Activated B cell treated with CpG ODN at 0.5 μM for 24 hours (primary cell): ENCODE results near the gene HIVEP2. TPM values are rescaled to one million over a fixed set of nuclear protein-coding genes. Genes with fewer than 3 reads are reported as not detected.
A peak's percentile ranks its signal among the peaks of the same experiment; 100 is the strongest.

Experiments used
- ATAC-seq: fragments of 200-7000 bp; cut with Tn5 transposase; one replicate; pipeline ENCODE4 v1.10.0; 2021; ENCODE audit warnings: low read depth, mild to moderate bottlenecking, moderate library complexity
- CTCF ChIA-PET: fragments of 350-600 bp; sonication (Branson Sonifier 250); formaldehyde crosslinking; loops from one replicate; lab custom pipeline; 2021; ENCODE audit warnings: antibody characterized with exemption; lab: Charles Lee
- POLR2A ChIA-PET: fragments of 350-600 bp; sonication (Branson Sonifier 250); formaldehyde crosslinking; loops from one replicate; lab custom pipeline; 2021; ENCODE audit warnings: antibody characterized with exemption; lab: Charles Lee
- DNase-seq: peaks from one replicate; pipeline ENCODE4 v3.0.0; 2022
- H3K27ac Mint-ChIP-seq: one replicate; pipeline ENCODE4 v1.8.0; 2020; ENCODE audit warnings: mixed read lengths
- H3K27me3 Mint-ChIP-seq: one replicate; pipeline ENCODE4 v1.8.0; 2021; ENCODE audit warnings: mixed read lengths
- H3K36me3 Mint-ChIP-seq: one replicate; pipeline ENCODE4 v1.8.0; 2021; ENCODE audit warnings: low read depth, mixed read lengths
- H3K4me1 Mint-ChIP-seq: one replicate; pipeline ENCODE4 v1.8.0; 2021; ENCODE audit warnings: mixed read lengths
- H3K4me3 Mint-ChIP-seq: one replicate; pipeline ENCODE4 v1.8.0; 2020; ENCODE audit warnings: mild to moderate bottlenecking, mixed read lengths
- H3K9me3 Mint-ChIP-seq: one replicate; pipeline ENCODE4 v1.8.0; 2020; ENCODE audit warnings: mixed read lengths
- intact Hi-C: fragments of 100-400 bp; cut with micrococcal nuclease; formaldehyde crosslinking; loops from one replicate; pipeline ENCODE4 v1.15.1; 2024
- total RNA-seq: library from RNA; stranded (reverse); gene quantifications from 2 replicates; pipeline ENCODE4 v1.2.3, GENCODE V29; 2022
- TF ChIP-seq, protein P1 (sequence below): fragments of 200-600 bp; IDR thresholded peaks from one replicate; pipeline ENCODE4 v1.8.0; 2022; ENCODE audit warnings: antibody characterized with exemption, mild to moderate bottlenecking

Gene HIVEP2
- total RNA-seq, 1 donor from 2014 or later, result 25.4 TPM

DNA sequence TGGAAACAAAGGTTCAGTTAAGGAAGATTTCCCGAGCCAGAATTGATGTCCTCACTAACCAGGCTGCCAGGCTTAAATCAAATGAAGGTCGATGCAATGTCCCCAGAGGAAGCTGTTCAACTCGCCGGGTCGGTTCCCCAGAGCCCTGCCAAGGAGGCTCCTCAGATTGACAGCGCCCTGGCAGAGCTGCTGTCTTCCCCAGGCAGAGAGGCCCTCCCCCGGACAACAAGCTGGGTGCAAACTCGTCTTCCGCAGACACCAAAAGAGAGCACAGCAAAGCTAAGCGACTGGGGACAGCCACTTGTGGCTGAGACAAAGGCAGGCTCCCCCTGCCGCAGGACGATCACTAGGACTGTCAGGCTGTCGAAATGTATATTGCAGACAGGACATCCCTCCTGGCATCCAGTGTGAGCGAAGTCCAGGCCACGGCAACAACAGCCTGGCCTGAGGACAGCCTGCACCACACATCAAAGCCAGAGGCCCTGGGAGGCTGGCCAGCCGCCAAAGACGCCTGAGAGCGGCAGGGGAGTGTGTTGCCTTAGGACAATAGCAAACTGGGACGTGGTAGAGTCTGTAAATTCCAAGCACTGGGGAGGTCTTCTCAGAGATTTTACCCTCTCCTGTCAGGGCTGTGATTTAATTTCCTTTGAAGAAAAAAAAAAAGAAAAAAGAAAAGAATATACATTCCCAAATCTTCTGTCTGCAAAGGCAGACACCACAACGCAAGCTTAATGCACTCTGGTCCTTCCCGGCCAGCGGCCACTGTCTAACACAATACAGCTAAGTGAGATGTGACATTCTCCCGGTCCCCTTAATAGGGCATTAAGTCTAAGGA lies 99.1 kb downstream of the HIVEP2 start:
- Mint-ChIP-seq H3K4me1 (peaks cover 95% of the 10 kb centered on the region), H3K9me3 (no peaks in the 10 kb centered on the region), H3K4me3 (peak overlapping the region; percentile 78), H3K27ac (peak overlapping the region; percentile 90), H3K36me3 (no peaks in the 10 kb centered on the region), H3K27me3 (no peaks in the 10 kb centered on the region)
- ChIA-PET CTCF (interaction anchor here (0.8 kb wide), 2 partner anchors 9 to 39 kb away, joined by 3 to 4 read pairs; no protein-coding TSS in a partner anchor), POLR2A (interaction anchor here (0.5 to 1.5 kb wide), 8 partner anchors 9 to 1238 kb away, joined by 3 to 5 read pairs (median 4); partner anchors contain the start of gene HIVEP2)
- intact Hi-C loops, result loop anchor here (1.0 kb wide), 5 partner anchors 10 to 101 kb away; no protein-coding TSS in a partner anchor
- ATAC-seq (peak; percentile 60), DNase-seq (no peak)
- TF ChIP-seq, protein P1, sequence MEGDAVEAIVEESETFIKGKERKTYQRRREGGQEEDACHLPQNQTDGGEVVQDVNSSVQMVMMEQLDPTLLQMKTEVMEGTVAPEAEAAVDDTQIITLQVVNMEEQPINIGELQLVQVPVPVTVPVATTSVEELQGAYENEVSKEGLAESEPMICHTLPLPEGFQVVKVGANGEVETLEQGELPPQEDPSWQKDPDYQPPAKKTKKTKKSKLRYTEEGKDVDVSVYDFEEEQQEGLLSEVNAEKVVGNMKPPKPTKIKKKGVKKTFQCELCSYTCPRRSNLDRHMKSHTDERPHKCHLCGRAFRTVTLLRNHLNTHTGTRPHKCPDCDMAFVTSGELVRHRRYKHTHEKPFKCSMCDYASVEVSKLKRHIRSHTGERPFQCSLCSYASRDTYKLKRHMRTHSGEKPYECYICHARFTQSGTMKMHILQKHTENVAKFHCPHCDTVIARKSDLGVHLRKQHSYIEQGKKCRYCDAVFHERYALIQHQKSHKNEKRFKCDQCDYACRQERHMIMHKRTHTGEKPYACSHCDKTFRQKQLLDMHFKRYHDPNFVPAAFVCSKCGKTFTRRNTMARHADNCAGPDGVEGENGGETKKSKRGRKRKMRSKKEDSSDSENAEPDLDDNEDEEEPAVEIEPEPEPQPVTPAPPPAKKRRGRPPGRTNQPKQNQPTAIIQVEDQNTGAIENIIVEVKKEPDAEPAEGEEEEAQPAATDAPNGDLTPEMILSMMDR, result no peak

- CTCF ChIA-PET, result interaction anchor here (0.8 kb wide), 2 partner anchors 8 to 40 kb away, joined by 3 to 4 read pairs; no protein-coding TSS in a partner anchor
- no peak for DNase-seq
- Mint-ChIP-seq H3K4me1 (peaks cover 90% of the 10 kb centered on the region), H3K4me3 (peak overlapping the region; percentile 78), H3K27ac (peak overlapping the region; percentile 90), H3K9me3 (no peaks in the 10 kb centered on the region), H3K27me3 (no peaks in the 10 kb centered on the region), H3K36me3 (no peaks in the 10 kb centered on the region)
- POLR2A ChIA-PET, result interaction anchor here (0.9 to 3.0 kb wide), 6 partner anchors 9 to 107 kb away, joined by 3 to 14 read pairs (median 4); no protein-coding TSS in a partner anchor
- TF ChIP-seq, protein P1, result no peak
- ATAC-seq, result peak; percentile 66
- intact Hi-C loops, result loop anchor here (1.0 kb wide), 5 partner anchors 11 to 102 kb away; no protein-coding TSS in a partner anchor
These were observed 99.8 kb downstream of the HIVEP2 start for GRCh38 chr6:142845143-142845571.

- ChIA-PET CTCF (interaction anchor here (1.0 kb wide), 1 partner anchor 24 kb away, joined by 3 read pairs; no protein-coding TSS in a partner anchor), POLR2A (interaction anchor here (1.0 to 3.0 kb wide), 7 partner anchors 9 to 108 kb away, joined by 3 to 22 read pairs (median 9); no protein-coding TSS in a partner anchor)
- Mint-ChIP-seq H3K4me1 (peaks cover 90% of the 10 kb centered on the region), H3K9me3 (no peaks in the 10 kb centered on the region), H3K27me3 (no peaks in the 10 kb centered on the region), H3K4me3 (peak overlapping the region; percentile 78), H3K36me3 (no peaks in the 10 kb centered on the region), H3K27ac (peak overlapping the region; percentile 90)
- TF ChIP-seq, protein P1, result no peak
- ATAC-seq (no peak), DNase-seq (no peak)
- intact Hi-C loops, result loop anchor here (5.0 kb wide), 1 partner anchor 83 kb away; no protein-coding TSS in a partner anchor
These were observed 100.8 kb downstream of the HIVEP2 start for GRCh38 chr6:142844065-142844755.

- peak overlapping the region; percentile 89 for H3K27ac Mint-ChIP-seq
- POLR2A ChIA-PET, result interaction anchor here (0.5 to 3.0 kb wide), 13 partner anchors 10 to 175 kb away, joined by 3 to 22 read pairs (median 6); partner anchors contain the start of gene HIVEP2
- H3K36me3 Mint-ChIP-seq, result no peaks in the 10 kb centered on the region
- DNase-seq (no peak), ATAC-seq (no peak)
- H3K4me1 Mint-ChIP-seq, result peaks cover 90% of the 10 kb centered on the region
- H3K4me3 Mint-ChIP-seq, result peak overlapping the region; percentile 76
- intact Hi-C loops, result loop anchor here (1.0 to 5.0 kb wide), 3 partner anchors 59 to 84 kb away; no protein-coding TSS in a partner anchor
- CTCF ChIA-PET, result interaction anchor here (0.9 to 1.5 kb wide), 9 partner anchors 17 to 183 kb away, joined by 3 to 5 read pairs (median 3); no protein-coding TSS in a partner anchor
- TF ChIP-seq, protein P1, result no peak
- H3K27me3 Mint-ChIP-seq, result no peaks in the 10 kb centered on the region
- H3K9me3 Mint-ChIP-seq, result no peaks in the 10 kb centered on the region
These were observed 101.6 kb downstream of the HIVEP2 start for GRCh38 chr6:142843361-142843760.
